Stimulated activated CD4-positive, alpha-beta T cell treated with anti-CD3 and anti-CD28 coated beads, Interleukin-4, amount 100 ng/mL, for 24 hours (primary cell): ENCODE data around the gene USB1.
"Not testable (repeated sequence)": the region's sequence is repeated elsewhere in the genome, so short reads cannot be mapped to it uniquely, and the experiment has no call there.

Experiments used
- DNase-seq: peaks from one replicate; pipeline ENCODE4 v3.0.0-alpha.2; 2020

USB1 gene

GRCh38 chr16:57970319-57970718, 30.9 kb upstream of the USB1 start:
- DNase-seq, result no peak

GRCh38 chr16:57970970-57971369, 30.2 kb upstream of the USB1 start, which contains the start of gene CNGB1:
Gene CNGB1, minus strand, starts transcription at chr16:57971128. Its CDS starts 3,842 bp downstream, at chr16:57967286.
- DNase-seq, result no peak

DNA sequence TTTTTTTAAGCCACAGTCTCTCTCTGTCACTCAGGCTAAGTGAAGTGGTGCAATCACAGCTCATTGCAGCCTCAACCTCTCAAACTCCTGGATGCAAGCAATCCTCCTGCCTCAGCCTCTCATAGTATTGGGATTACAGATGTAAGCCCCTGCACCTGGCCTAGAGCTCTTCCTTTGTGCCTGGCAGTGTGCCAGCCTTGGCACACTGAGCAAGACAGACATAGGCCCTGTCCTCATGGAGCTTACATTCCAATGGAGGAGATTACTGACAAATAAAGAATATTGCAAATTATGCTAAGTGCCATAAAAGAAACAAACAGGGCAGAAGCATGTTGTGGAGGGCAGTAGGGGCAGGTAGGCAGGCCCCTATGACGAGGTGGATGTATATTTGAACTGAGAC, 29.4 kb upstream of the USB1 start:
- DNase-seq, result no peak

- no peak for DNase-seq
These were observed 28.9 kb upstream of the USB1 start for GRCh38 chr16:57972306-57972705.

GRCh38 chr16:57976331-57976796, 24.8 kb upstream of the USB1 start:
- DNase-seq, result no peak

DNA sequence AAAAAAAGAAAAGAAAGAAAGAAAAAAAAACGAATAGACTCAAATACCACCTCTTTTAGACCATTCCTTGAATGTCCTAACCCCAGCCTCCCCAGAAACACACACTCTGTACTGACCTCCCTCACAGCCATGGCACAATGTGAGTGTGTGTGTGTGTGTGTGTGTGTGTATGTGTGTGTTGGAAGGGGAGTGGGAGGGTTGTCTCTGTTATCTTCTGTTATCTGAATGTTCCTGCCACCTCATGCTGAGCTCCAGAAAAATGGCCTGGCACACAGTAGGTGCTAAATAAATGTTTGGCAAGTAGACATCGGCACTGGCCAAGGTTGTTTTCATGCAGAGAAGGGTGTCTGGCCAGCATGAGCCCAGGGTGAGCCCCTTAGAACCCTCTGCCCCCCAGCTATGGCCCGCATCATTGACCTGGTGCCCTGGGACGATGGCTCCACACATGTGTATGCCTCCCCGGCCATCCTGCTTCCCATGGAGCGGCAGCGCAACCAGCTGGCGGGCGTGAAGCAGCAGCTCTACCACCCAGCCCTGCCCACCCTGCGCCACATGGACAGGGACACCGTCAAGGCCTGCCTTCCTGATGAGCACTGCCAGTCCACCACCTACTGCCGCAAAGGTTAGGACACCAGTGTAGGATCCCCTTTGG, 23.7 kb upstream of the USB1 start:
- DNase-seq, result no peak

- DNase-seq, result not testable (repeated sequence)
These were observed 23.1 kb upstream of the USB1 start for GRCh38 chr16:57978070-57978465.

DNA sequence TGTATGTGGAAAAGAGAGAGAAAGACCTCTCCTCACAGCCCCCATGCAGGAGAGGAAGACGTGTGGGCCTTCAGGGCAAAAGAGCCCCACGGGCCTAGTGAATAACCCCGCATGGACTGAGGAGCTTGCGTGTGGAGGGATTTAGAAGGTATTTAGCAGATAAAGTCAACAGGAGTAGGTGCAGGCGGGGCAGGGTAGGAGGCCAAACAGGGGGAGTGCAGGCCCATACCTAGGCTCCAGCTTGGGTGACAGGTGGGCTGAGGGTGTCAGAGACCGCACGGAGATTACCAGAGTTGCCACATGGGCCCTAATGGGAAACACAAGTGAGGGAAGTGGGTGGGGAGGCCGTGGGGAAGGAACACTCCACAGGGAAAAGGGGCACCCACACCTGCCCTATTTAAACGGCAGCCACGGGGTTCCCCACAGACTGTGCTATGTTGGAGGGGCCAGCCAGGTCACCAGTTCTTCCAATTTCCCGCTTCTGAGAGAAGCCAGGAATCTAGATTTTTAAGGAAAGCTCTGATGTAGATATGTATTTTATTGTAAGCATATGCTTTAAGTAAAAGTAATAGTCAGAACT, 22.1 kb upstream of the USB1 start:
- DNase-seq, result no peak

- DNase-seq, result no peak
These were observed 19.6 kb upstream of the USB1 start for GRCh38 chr16:57981636-57982035.

- DNase-seq, result no peak
These were observed 18.8 kb upstream of the USB1 start for GRCh38 chr16:57982385-57982784.

GRCh38 chr16:57984443-57985203, 16.6 kb upstream of the USB1 start:
- DNase-seq, result peak; percentile 91

- no peak for DNase-seq
These were observed 15.7 kb upstream of the USB1 start for GRCh38 chr16:57985204-57986181.

- no peak for DNase-seq
These were observed 15.0 kb upstream of the USB1 start for GRCh38 chr16:57986196-57986595.

GRCh38 chr16:57987441-57988177, 13.6 kb upstream of the USB1 start:
- no peak for DNase-seq

DNA sequence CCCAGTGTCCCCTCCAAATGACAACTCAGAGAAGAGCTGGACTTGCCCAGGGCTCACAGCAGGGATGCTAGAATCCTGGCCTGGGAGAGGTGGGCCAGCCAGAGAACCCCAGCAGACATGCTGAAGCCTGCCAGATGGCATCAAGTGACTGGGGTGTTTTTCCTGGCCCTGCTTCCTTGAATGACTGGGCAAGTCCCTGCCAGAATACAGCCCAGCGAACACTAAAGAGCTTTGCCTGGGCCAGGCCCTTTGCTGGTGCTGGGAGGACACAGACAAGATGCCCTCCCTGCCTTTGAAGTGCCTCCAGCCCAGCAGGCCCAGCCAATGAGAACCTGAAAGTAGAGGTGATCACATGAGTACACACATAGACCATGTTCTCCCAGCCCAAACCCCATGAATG, 12.3 kb upstream of the USB1 start:
- no peak for DNase-seq

GRCh38 chr16:57991551-57992059, 9.6 kb upstream of the USB1 start:
- DNase-seq, result no peak

- no peak for DNase-seq
These were observed 9.1 kb upstream of the USB1 start for GRCh38 chr16:57992084-57992483.

GRCh38 chr16:57993438-57993837, 7.8 kb upstream of the USB1 start:
- no peak for DNase-seq

DNA sequence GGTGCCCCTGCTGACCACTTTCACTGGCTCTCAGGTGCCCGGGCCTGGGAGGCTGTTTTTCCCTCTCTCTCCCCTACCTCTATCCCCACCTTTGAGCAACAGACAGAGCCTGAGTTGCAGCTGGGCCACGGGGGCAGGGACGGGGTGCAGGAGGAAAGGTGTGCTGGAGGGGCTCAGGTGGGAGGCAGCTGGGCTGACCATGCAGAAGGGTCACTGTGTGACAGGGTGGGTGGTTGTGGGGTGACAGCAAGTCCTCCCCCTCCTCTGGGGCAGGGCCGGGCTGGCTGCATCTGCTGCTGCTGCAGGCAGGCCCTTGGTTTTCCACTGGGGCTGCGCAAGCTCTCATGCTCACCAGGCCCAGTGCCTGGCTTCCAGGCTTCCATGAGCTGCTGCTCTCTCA, 7.3 kb upstream of the USB1 start:
- no peak for DNase-seq

DNA sequence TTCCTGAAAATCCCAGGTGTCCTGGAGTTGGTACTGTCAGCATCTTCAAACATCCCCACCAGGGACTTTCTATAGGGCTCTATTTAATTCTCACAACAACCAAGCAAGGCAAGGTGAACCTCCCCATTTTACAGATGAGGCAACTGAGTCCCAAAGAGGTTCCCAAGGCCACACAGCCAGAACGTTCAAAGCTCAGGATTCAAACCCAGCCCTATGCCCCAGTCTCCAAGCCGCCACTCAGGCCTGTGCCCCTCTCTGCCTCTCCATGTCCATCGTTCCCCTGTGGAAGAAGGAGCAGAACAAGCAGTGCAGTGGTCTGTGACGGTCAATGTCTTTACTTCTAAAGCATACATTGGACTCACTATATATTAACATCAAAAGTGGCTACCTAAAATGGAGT, 6.8 kb upstream of the USB1 start:
- no peak for DNase-seq

- DNase-seq, result peak; percentile 38
These were observed 6.4 kb upstream of the USB1 start for GRCh38 chr16:57994778-57995177.
